ENCODE measurements around the gene BCAS4.
"Not testable (repeated sequence)": the region's sequence is repeated elsewhere in the genome, so short reads cannot be mapped to it uniquely, and the experiment has no call there.

BCAS4 gene

GRCh38 chr20:50794846-50795634 is at the start of gene BCAS4:
TSS of gene BCAS4 (plus strand) at chr20:50795061. CDS start at chr20:50795084, 23 bp downstream.
- peak; percentile 81 for DNase-seq

GRCh38 chr20:50745634-50746137 is 49.2 kb upstream of the BCAS4 start:
- DNase-seq: no peak

GRCh38 chr20:50746138-50746940 is 48.5 kb upstream of the BCAS4 start:
- no peak for DNase-seq

GRCh38 chr20:50747275-50747674 is 47.6 kb upstream of the BCAS4 start:
- DNase-seq: no peak

GRCh38 chr20:50750145-50750671 is 44.7 kb upstream of the BCAS4 start:
- no peak for DNase-seq

GRCh38 chr20:50753152-50753551 is 41.7 kb upstream of the BCAS4 start:
- no peak for DNase-seq

GRCh38 chr20:50754420-50754819 is 40.4 kb upstream of the BCAS4 start:
- no peak for DNase-seq

- no peak for DNase-seq
Measured at GRCh38 chr20:50756447-50756846, 38.4 kb upstream of the BCAS4 start.

GRCh38 chr20:50758469-50758868 is 36.4 kb upstream of the BCAS4 start:
- DNase-seq: no peak

- no peak for DNase-seq
Measured at GRCh38 chr20:50758992-50759391, 35.9 kb upstream of the BCAS4 start.

- DNase-seq: no peak
Measured at GRCh38 chr20:50759678-50760077, 35.2 kb upstream of the BCAS4 start.

- DNase-seq: no peak
Measured at GRCh38 chr20:50762045-50762422, 32.8 kb upstream of the BCAS4 start.

GRCh38 chr20:50762435-50763220 is 32.2 kb upstream of the BCAS4 start:
- no peak for DNase-seq

- DNase-seq: not testable (repeated sequence)
Measured at GRCh38 chr20:50763550-50764458, 31.1 kb upstream of the BCAS4 start.

GRCh38 chr20:50765251-50765650 is 29.6 kb upstream of the BCAS4 start:
- DNase-seq: not testable (repeated sequence)

GRCh38 chr20:50765674-50766073 is 29.2 kb upstream of the BCAS4 start:
- no peak for DNase-seq

GRCh38 chr20:50766955-50767809 is 27.7 kb upstream of the BCAS4 start:
- not testable (repeated sequence) for DNase-seq

GRCh38 chr20:50768991-50769390 is 25.9 kb upstream of the BCAS4 start:
- not testable (repeated sequence) for DNase-seq

GRCh38 chr20:50769551-50770085 is 25.2 kb upstream of the BCAS4 start:
- not testable (repeated sequence) for DNase-seq

GRCh38 chr20:50771419-50772080 is 23.3 kb upstream of the BCAS4 start:
- DNase-seq: not testable (repeated sequence)

All from activated CD4-positive, alpha-beta T cell treated with anti-CD3 and anti-CD28 coated beads, Interleukin-2, amount 50 U/mL, for 1 hour (primary cell).